ENCODE results near the gene SWAP70.

DNA sequence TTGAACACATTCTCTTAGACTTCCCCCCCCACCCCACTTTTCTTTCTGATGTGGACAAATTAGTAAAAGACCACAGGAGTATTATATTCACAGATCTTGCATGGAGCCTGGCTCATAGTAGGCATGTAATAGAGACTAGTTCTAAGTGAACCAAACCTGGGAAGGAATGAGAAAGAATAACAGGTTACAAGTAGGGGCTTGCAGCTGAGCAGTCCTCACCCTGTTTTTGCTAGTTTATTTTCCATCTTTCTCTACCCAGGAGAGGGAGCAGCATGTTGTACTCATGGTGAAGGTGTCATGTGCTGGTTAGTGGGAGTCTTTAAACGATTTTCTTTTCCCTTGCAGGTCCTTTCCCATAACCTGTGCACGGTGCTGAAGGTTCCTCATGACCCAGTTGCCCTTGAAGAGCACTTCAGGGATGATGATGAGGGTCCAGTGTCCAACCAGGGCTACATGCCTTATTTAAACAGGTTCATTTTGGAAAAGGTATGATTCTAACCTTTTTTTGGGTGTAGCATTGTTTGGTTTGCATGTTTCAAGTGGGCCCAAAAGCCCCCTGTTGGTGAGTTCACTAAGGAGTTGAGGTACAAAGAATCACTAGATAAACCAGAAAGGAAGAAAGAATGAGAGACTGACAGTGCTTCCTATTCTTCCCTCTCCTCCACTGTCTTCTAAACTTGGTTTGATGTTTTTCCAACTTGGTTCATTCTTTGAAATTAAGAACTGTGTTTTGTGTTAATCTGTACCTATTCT lies 30.1 kb downstream of the SWAP70 start:
- TF ChIP-seq POLR2A (IDR thresholded peaks at IDR 0.05; ENCODE audit: low read length), result no peak
- no peak for TF ChIP-seq GATA1 (IDR thresholded peaks at IDR 0.05; ENCODE audit: low read depth, low read length)

Measured in erythroblast (primary cell).